ENCODE results near the gene ARG2.

Gene ARG2

GRCh38 chr14:67679006-67679405 is 59.3 kb downstream of the ARG2 start:
- Mint-ChIP-seq H3K4me3 (no peak overlapping the region), H3K4me1 (peaks cover 31% of the 10 kb centered on the region), H3K27me3 (no peaks in the 10 kb centered on the region), H3K9me3 (no peaks in the 10 kb centered on the region), H3K27ac (no peak overlapping the region)
- ATAC-seq (no peak), DNase-seq (no peak)

- peak; percentile 100 for ATAC-seq
- Mint-ChIP-seq H3K4me3 (no peak overlapping the region), H3K9me3 (no peaks in the 10 kb centered on the region), H3K27me3 (no peaks in the 10 kb centered on the region), H3K4me1 (peaks cover 39% of the 10 kb centered on the region), H3K27ac (no peak overlapping the region)
- DNase-seq, result peak; percentile 12 to 41
Measured at GRCh38 chr14:67680121-67680602, 60.4 kb downstream of the ARG2 start.

GRCh38 chr14:67680941-67681340 is 61.2 kb downstream of the ARG2 start:
- DNase-seq (no peak), ATAC-seq (no peak)
- Mint-ChIP-seq H3K27me3 (no peaks in the 10 kb centered on the region), H3K4me1 (peaks cover 36% of the 10 kb centered on the region), H3K27ac (peak overlapping the region; percentile 67 to 80), H3K4me3 (no peak overlapping the region), H3K9me3 (no peaks in the 10 kb centered on the region)

GRCh38 chr14:67683842-67684241 is 64.1 kb downstream of the ARG2 start:
- no peaks in the 10 kb centered on the region for H3K9me3 Mint-ChIP-seq
- no peaks in the 10 kb centered on the region for H3K27me3 Mint-ChIP-seq
- ATAC-seq, result no peak
- H3K27ac Mint-ChIP-seq, result no peak overlapping the region
- no peak for DNase-seq
- no peak overlapping the region for H3K4me3 Mint-ChIP-seq
- H3K4me1 Mint-ChIP-seq, result peaks cover 36% of the 10 kb centered on the region

- no peak for DNase-seq
- no peak overlapping the region for H3K27ac Mint-ChIP-seq
- no peak for ATAC-seq
- no peaks in the 10 kb centered on the region for H3K27me3 Mint-ChIP-seq
- H3K4me3 Mint-ChIP-seq, result no peak overlapping the region
- peaks cover 31% of the 10 kb centered on the region for H3K4me1 Mint-ChIP-seq
- H3K9me3 Mint-ChIP-seq, result no peaks in the 10 kb centered on the region
Measured at GRCh38 chr14:67690011-67690410, 70.3 kb downstream of the ARG2 start.

DNA sequence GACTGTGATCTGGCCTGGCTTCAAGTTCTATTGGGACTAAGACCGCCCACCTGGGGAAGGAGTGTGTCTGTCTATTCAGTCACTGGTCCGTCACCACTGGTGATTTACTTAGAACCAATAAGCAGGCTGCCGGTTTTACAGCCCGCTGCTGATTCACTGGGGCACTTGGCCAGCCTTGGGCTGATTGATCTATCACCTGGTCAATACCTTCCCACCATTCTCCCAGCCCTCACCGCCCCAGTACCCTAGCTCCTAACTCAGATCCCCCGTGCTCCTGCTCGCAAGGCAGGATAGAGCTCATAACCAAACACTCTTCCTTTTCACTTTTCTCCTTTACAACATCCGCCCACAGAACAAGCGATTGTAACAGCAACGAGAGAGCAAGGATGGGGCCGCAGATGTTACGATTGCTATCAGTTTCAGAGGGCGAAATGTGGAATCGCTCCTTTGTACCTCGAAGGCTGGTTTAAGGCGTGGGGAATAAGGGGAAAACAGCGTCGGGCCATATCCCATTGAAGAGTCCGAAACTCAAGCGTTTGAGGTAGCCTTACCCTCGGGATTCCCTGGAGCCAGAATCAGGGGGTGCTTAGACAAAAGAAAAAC is 75.2 kb downstream of the ARG2 start:
- Mint-ChIP-seq H3K4me3 (peak overlapping the region; percentile 88), H3K27ac (peak overlapping the region; percentile 84 to 96), H3K4me1 (peaks cover 33% of the 10 kb centered on the region), H3K27me3 (no peaks in the 10 kb centered on the region), H3K9me3 (no peaks in the 10 kb centered on the region)
- DNase-seq (peak; percentile 63 to 73), ATAC-seq (peak; percentile 89)

- ATAC-seq (peak; percentile 96), DNase-seq (peak; percentile 77 to 86)
- Mint-ChIP-seq H3K9me3 (no peaks in the 10 kb centered on the region), H3K4me1 (peaks cover 27% of the 10 kb centered on the region), H3K27me3 (no peaks in the 10 kb centered on the region), H3K4me3 (peak within 1 kb of the TSS; percentile 88), H3K27ac (peak within 1 kb of the TSS; percentile 84 to 96)
Measured at GRCh38 chr14:67695394-67695949, 75.8 kb downstream of the ARG2 start, which contains the start of gene RDH11. Gene RDH11, minus strand, starts transcription at chr14:67695764. Its CDS starts 61 bp downstream, at chr14:67695703.

GRCh38 chr14:67697006-67697405 is 77.3 kb downstream of the ARG2 start:
- Mint-ChIP-seq H3K9me3 (no peaks in the 10 kb centered on the region), H3K27ac (no peak overlapping the region), H3K4me1 (peaks cover 25% of the 10 kb centered on the region), H3K27me3 (no peaks in the 10 kb centered on the region), H3K4me3 (no peak overlapping the region)
- no peak for DNase-seq
- no peak for ATAC-seq

DNA sequence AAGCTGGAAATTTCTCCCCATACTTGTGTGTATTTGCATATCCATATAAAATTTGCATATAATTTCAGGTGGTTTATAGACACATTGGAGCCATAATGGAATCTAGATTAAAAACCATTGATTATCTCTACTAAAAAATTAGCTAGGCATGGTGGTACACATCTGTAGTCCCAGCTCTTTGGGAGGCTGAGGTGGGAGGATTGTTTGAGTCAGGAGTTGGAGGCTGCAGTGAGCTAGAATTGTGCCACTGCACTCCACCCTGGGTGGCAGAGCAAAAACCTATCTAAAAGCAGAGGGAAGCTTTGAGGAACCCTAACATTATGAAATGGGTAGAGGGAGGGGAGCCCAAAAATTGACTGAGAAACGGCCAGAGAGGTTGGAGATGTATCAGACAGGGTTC is 78.5 kb downstream of the ARG2 start:
- no peaks in the 10 kb centered on the region for H3K27me3 Mint-ChIP-seq
- H3K27ac Mint-ChIP-seq, result no peak overlapping the region
- peaks cover 20% of the 10 kb centered on the region for H3K4me1 Mint-ChIP-seq
- DNase-seq (no peak), ATAC-seq (no peak)
- H3K4me3 Mint-ChIP-seq, result no peak overlapping the region
- no peaks in the 10 kb centered on the region for H3K9me3 Mint-ChIP-seq

All from stimulated activated naive CD8-positive, alpha-beta T cell treated with anti-CD3 and anti-CD28 coated beads, Interleukin-15, amount 100 ng/mL, for 72 hours (primary cell).